ENCODE data around the gene FHAD1. TPM values are rescaled to one million over a fixed set of nuclear protein-coding genes. Genes with fewer than 3 reads are reported as not detected.

Gene FHAD1
- total and polyA plus RNA-seq, 9 of the 15 experiments (the other 6 are each of a cell fraction or from before 2014, with no cell fraction given) = 0.32 to 2.1 (median 1.5) TPM; not detected in 1

DNA sequence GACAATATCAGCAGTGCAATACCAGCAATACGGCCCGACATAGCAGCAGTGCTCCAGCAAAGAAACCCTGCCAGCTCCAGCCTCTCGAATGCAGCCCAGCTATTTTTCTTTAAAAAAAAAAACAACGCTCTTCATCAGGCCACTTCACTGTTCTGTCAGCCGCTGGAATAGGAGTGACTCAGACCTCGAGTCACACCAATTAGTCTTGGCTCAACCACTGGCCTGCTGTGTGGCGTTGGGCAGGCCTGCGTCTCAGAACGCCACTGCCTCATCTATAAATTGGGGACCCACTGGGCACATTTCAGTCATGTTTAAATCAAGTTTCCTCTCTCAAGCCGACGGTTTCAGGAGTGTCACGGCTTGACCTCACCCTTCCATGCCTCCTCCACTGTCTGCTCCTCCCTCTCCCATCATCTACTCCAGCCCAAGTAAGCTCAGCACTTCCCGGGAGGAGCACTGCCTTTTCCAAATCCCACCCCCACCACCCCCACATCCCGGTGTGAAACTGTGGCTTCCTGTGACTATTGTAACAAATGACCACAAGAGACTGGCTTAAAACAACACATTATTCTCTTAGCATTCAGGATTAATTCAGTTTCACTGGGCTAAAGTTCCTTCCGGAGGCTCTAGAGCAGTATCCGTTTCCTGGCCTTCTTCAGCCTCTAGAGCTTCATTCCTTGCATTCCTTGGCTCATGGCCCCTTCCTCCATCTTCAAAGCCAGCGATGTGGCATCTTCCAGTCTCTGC, 90.8 kb downstream of the FHAD1 start:
- Histone ChIP-seq H3K27ac (ENCODE audit: extremely low read depth, low read depth, low read length) (no peak overlapping the region), H3K36me3 (ENCODE audit: control insufficient read depth, insufficient read depth, low read length) (no peaks in the 10 kb centered on the region), H2AFZ (ENCODE audit: low read depth, low read length) (no peak overlapping the region), H3K9ac (ENCODE audit: insufficient read depth in 1 of 2, low read depth in 2 of 2, low read length in 2 of 2) (peak overlapping the region in 1 of 2 experiments; percentile 39; a peak in 1 of 4 replicates), H3K27me3 (ENCODE audit: control insufficient read depth in 2 of 2, insufficient read depth in 2 of 2, low read length in 2 of 2) (peaks cover 7 to 45% of the 10 kb centered on the region in 2 experiments), H4K20me1 (replicated peaks; ENCODE audit: control insufficient read depth, insufficient read depth, low read length) (no peaks in the 10 kb centered on the region), H3K79me2 (ENCODE audit: control insufficient read depth, insufficient read depth, low read length) (no peaks in the 10 kb centered on the region), H3K4me3 (no peak overlapping the region), H3K4me2 (ENCODE audit: insufficient read depth, low read length) (no peak overlapping the region), H3K9me1 (ENCODE audit: control insufficient read depth, insufficient read depth, low read length) (no peaks in the 10 kb centered on the region), H3K4me1 (replicated peaks in 1 of 2; ENCODE audit: control insufficient read depth in 2 of 2, insufficient read depth in 2 of 2, low read length in 2 of 2) (peaks cover 0 to 7% of the 10 kb centered on the region in 2 experiments; a peak in 2 of 5 replicates), H3K9me3 (replicated peaks; ENCODE audit: control insufficient read depth, insufficient read depth, low read depth, low read length) (0 out of 2 replicates have a peak, but pooled peaks cover 3% of the 10 kb centered on the region)
- DNase-seq (ENCODE audit: extremely low read depth in 1 of 4, low spot score in 3 of 4) (peak in 1 of 4 experiments; percentile 30), ATAC-seq (peak; percentile 31; the same call in 1 of the 3 replicates), FAIRE-seq (peak; percentile 40)
- intact Hi-C loops (cut with micrococcal nuclease) (no loop called here), in situ Hi-C loops (cut with MboI) (no loop called here)
- WGBS (ENCODE audit: insufficient coverage, low coverage, missing lambda C conversion rate) = 19% methylated on average over 17 of the region's 17 CpGs
- POLR2A ChIA-PET = interaction anchor here (0.6 to 1.2 kb wide), 3 partner anchors 14 to 27 kb away, joined by 3 to 4 read pairs (median 3); no protein-coding TSS in a partner anchor
- CTCF ChIA-PET (ENCODE audit: low intra/inter-chr PET ratio) = no interaction called here
- BruUV-seq (replicated peaks) = no TSS peak
- TF ChIP-seq, protein P1, sequence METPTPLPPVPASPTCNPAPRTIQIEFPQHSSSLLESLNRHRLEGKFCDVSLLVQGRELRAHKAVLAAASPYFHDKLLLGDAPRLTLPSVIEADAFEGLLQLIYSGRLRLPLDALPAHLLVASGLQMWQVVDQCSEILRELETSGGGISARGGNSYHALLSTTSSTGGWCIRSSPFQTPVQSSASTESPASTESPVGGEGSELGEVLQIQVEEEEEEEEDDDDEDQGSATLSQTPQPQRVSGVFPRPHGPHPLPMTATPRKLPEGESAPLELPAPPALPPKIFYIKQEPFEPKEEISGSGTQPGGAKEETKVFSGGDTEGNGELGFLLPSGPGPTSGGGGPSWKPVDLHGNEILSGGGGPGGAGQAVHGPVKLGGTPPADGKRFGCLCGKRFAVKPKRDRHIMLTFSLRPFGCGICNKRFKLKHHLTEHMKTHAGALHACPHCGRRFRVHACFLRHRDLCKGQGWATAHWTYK (CRISPR knock-in tag; IDR thresholded peaks at IDR 0.05) = no peak
- TF ChIP-seq, protein P2, sequence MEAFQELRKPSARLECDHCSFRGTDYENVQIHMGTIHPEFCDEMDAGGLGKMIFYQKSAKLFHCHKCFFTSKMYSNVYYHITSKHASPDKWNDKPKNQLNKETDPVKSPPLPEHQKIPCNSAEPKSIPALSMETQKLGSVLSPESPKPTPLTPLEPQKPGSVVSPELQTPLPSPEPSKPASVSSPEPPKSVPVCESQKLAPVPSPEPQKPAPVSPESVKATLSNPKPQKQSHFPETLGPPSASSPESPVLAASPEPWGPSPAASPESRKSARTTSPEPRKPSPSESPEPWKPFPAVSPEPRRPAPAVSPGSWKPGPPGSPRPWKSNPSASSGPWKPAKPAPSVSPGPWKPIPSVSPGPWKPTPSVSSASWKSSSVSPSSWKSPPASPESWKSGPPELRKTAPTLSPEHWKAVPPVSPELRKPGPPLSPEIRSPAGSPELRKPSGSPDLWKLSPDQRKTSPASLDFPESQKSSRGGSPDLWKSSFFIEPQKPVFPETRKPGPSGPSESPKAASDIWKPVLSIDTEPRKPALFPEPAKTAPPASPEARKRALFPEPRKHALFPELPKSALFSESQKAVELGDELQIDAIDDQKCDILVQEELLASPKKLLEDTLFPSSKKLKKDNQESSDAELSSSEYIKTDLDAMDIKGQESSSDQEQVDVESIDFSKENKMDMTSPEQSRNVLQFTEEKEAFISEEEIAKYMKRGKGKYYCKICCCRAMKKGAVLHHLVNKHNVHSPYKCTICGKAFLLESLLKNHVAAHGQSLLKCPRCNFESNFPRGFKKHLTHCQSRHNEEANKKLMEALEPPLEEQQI (IDR thresholded peaks at IDR 0.05) = no peak
- TF ChIP-seq KLF10 (CRISPR knock-in tag; IDR thresholded peaks at IDR 0.05) (no peak), EGR1 (conservative IDR thresholded peaks at IDR 0.05) (peak; percentile 33; the same call in 1 of the 2 replicates), FOSL1 (tag; conservative IDR thresholded peaks at IDR 0.05) (peak; percentile 72), SAFB2 (IDR thresholded peaks at IDR 0.05; ENCODE audit: borderline replicate concordance, low read depth, low read length, severe bottlenecking) (no peak), JUND (IDR thresholded peaks at IDR 0.05; ENCODE audit: borderline replicate concordance, low read depth, low read length) (peak; percentile 49; the same call in 1 of the 2 replicates), JUND (tag; IDR thresholded peaks at IDR 0.05; ENCODE audit: borderline replicate concordance, low read depth, low read length) (no peak)
- TF ChIP-seq, protein P3, sequence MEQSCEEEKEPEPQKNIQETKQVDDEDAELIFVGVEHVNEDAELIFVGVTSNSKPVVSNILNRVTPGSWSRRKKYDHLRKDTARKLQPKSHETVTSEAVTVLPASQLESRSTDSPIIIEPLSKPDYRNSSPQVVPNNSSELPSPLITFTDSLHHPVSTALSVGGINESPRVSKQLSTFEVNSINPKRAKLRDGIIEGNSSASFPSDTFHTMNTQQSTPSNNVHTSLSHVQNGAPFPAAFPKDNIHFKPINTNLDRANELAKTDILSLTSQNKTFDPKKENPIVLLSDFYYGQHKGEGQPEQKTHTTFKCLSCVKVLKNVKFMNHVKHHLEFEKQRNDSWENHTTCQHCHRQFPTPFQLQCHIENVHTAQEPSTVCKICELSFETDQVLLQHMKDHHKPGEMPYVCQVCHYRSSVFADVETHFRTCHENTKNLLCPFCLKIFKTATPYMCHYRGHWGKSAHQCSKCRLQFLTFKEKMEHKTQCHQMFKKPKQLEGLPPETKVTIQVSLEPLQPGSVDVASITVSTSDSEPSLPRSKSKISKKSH (CRISPR knock-in tag; IDR thresholded peaks at IDR 0.05) = no peak
- TF ChIP-seq, protein P4, sequence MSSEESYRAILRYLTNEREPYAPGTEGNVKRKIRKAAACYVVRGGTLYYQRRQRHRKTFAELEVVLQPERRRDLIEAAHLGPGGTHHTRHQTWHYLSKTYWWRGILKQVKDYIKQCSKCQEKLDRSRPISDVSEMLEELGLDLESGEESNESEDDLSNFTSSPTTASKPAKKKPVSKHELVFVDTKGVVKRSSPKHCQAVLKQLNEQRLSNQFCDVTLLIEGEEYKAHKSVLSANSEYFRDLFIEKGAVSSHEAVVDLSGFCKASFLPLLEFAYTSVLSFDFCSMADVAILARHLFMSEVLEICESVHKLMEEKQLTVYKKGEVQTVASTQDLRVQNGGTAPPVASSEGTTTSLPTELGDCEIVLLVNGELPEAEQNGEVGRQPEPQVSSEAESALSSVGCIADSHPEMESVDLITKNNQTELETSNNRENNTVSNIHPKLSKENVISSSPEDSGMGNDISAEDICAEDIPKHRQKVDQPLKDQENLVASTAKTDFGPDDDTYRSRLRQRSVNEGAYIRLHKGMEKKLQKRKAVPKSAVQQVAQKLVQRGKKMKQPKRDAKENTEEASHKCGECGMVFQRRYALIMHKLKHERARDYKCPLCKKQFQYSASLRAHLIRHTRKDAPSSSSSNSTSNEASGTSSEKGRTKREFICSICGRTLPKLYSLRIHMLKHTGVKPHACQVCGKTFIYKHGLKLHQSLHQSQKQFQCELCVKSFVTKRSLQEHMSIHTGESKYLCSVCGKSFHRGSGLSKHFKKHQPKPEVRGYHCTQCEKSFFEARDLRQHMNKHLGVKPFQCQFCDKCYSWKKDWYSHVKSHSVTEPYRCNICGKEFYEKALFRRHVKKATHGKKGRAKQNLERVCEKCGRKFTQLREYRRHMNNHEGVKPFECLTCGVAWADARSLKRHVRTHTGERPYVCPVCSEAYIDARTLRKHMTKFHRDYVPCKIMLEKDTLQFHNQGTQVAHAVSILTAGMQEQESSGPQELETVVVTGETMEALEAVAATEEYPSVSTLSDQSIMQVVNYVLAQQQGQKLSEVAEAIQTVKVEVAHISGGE (CRISPR knock-in tag; IDR thresholded peaks at IDR 0.05) = no peak

Data from K562 (cell line).